ENCODE results near the gene OR10C1. TPM values are rescaled to one million over a fixed set of nuclear protein-coding genes. Genes with fewer than 3 reads are reported as not detected.

OR10C1 gene
- total and polyA plus RNA-seq, 10 of the 15 experiments (the other 5 are each of a cell fraction or from before 2014, with no cell fraction given): not detected

DNA sequence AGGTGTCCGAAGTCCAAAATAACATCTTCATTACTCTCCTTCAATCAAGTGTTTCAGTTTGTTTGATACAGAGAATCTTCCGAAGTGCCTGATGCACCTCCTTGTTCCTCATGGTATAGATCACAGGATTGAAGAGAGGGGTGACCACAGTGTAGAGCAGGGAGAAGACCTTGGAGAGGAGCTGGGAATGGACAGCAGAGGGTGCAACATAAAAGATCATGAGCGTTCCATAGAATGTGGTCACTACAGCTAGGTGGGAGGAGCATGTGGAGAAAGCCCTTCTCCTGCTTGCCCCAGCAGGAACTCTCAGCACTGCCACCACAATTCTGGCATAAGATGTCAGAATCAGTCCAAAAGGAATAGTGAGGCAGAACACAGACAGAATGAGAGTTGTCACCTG lies 12.5 kb upstream of the OR10C1 start:
- no peak for DNase-seq (ENCODE audit: low read depth, low spot score)
- TF ChIP-seq PAX5 (IDR thresholded peaks at IDR 0.05; ENCODE audit: borderline replicate concordance, low read depth, low read length) (no peak), CEBPB (IDR thresholded peaks at IDR 0.05; ENCODE audit: borderline replicate concordance in 1 of 2, low read depth in 2 of 2, low read length in 2 of 2) (no peak), SRF (IDR thresholded peaks at IDR 0.05; ENCODE audit: low read depth in 2 of 2, low read length in 2 of 2) (no peak), RELA (IDR thresholded peaks at IDR 0.05; ENCODE audit: borderline replicate concordance, partially characterized antibody) (no peak), RAD21 (IDR thresholded peaks at IDR 0.05; ENCODE audit: insufficient read depth, low read depth, low read length) (no peak), IRF5 (IDR thresholded peaks at IDR 0.05; ENCODE audit: borderline replicate concordance) (no peak), MTA3 (IDR thresholded peaks at IDR 0.05; ENCODE audit: borderline replicate concordance, low read length) (no peak), CBX5 (IDR thresholded peaks at IDR 0.05; ENCODE audit: low read depth) (no peak), EED (IDR thresholded peaks at IDR 0.05; ENCODE audit: low read depth) (no peak), E2F8 (IDR thresholded peaks at IDR 0.05; ENCODE audit: low read depth, partially characterized antibody) (no peak), SIN3A (IDR thresholded peaks at IDR 0.05; ENCODE audit: low read depth, low read length) (no peak), STAT3 (IDR thresholded peaks at IDR 0.05; ENCODE audit: low read depth, low read length) (no peak), NRF1 (conservative IDR thresholded peaks at IDR 0.05; ENCODE audit: low read depth, low read length) (no peak), BRCA1 (IDR thresholded peaks at IDR 0.05; ENCODE audit: low read depth, low read length) (no peak), BCL3 (IDR thresholded peaks at IDR 0.05; ENCODE audit: borderline replicate concordance, insufficient read depth, low read depth, low read length, poor library complexity, severe bottlenecking) (no peak), RBBP5 (conservative IDR thresholded peaks at IDR 0.05) (no peak)
- TF ChIP-seq, protein P1, sequence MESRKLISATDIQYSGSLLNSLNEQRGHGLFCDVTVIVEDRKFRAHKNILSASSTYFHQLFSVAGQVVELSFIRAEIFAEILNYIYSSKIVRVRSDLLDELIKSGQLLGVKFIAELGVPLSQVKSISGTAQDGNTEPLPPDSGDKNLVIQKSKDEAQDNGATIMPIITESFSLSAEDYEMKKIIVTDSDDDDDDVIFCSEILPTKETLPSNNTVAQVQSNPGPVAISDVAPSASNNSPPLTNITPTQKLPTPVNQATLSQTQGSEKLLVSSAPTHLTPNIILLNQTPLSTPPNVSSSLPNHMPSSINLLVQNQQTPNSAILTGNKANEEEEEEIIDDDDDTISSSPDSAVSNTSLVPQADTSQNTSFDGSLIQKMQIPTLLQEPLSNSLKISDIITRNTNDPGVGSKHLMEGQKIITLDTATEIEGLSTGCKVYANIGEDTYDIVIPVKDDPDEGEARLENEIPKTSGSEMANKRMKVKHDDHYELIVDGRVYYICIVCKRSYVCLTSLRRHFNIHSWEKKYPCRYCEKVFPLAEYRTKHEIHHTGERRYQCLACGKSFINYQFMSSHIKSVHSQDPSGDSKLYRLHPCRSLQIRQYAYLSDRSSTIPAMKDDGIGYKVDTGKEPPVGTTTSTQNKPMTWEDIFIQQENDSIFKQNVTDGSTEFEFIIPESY (IDR thresholded peaks at IDR 0.05): no peak
- TF ChIP-seq, protein P2, sequence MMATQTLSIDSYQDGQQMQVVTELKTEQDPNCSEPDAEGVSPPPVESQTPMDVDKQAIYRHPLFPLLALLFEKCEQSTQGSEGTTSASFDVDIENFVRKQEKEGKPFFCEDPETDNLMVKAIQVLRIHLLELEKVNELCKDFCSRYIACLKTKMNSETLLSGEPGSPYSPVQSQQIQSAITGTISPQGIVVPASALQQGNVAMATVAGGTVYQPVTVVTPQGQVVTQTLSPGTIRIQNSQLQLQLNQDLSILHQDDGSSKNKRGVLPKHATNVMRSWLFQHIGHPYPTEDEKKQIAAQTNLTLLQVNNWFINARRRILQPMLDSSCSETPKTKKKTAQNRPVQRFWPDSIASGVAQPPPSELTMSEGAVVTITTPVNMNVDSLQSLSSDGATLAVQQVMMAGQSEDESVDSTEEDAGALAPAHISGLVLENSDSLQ (IDR thresholded peaks at IDR 0.05): no peak
- ChIA-PET SMC1A (ENCODE audit: uncharacterized antibody, unreplicated experiment) (no interaction called here), POLR2A (no interaction called here), CTCF (no interaction called here), RAD21 (ENCODE audit: unreplicated experiment) (no interaction called here)
- Histone ChIP-seq H3K27ac (ENCODE audit: control insufficient read depth, insufficient read depth) (no peak overlapping the region), H3K36me3 (ENCODE audit: control insufficient read depth in 2 of 2, insufficient read depth in 2 of 2, low read length in 1 of 2) (no peaks in the 10 kb centered on the region), H3K4me3 (no peak overlapping the region), H3K9me3 (replicated peaks; ENCODE audit: control insufficient read depth, insufficient read depth, low read length) (no peaks in the 10 kb centered on the region), H4K20me1 (ENCODE audit: control insufficient read depth, insufficient read depth) (no peaks in the 10 kb centered on the region), H3K79me2 (ENCODE audit: control insufficient read depth, insufficient read depth, low read length) (no peaks in the 10 kb centered on the region), H3K4me1 (ENCODE audit: control insufficient read depth, insufficient read depth, low read length) (no peaks in the 10 kb centered on the region), H2AFZ (ENCODE audit: control insufficient read depth, low read depth, low read length) (no peak overlapping the region), H3K27me3 (replicated peaks in 1 of 2; ENCODE audit: control insufficient read depth in 2 of 2, insufficient read depth in 2 of 2, low read length in 1 of 2) (no peaks in the 10 kb centered on the region), H3K9ac (ENCODE audit: control insufficient read depth, insufficient read depth, low read length) (no peak overlapping the region), H3K4me2 (ENCODE audit: control insufficient read depth, insufficient read depth) (no peak overlapping the region)
- no TSS peak for BruUV-seq (replicated peaks)
- no peak for ATAC-seq
- intact Hi-C loops (cut with micrococcal nuclease; ENCODE audit: unreplicated experiment): no loop called here
- in situ Hi-C loops (cut with MboI): no loop called here
- 24% methylated on average over 3 of the region's 3 CpGs for WGBS (ENCODE audit: insufficient coverage, insufficient replicate concordance, low lambda C conversion rate, missing lambda C conversion rate)
- FAIRE-seq: no peak
